Ishikawa (cell line): ENCODE results near the gene DHRS13.

Experiments used
- ZBTB7A ChIP-seq: IDR thresholded peaks from 2 replicates; pipeline ENCODE4 v1.6.1; 2012; ENCODE audit warnings: low read depth
- TF ChIP-seq, protein P1 (sequence below): IDR thresholded peaks from 2 replicates; pipeline ENCODE4 v1.6.1; 2012

GRCh38 chr17:28883967-28884702 is 18.7 kb downstream of the DHRS13 start:
- no peak for TF ChIP-seq ZBTB7A
- TF ChIP-seq, protein P1, sequence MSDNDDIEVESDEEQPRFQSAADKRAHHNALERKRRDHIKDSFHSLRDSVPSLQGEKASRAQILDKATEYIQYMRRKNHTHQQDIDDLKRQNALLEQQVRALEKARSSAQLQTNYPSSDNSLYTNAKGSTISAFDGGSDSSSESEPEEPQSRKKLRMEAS, result no peak
